ENCODE results near the gene PARD3B.

The PARD3B gene

DNA sequence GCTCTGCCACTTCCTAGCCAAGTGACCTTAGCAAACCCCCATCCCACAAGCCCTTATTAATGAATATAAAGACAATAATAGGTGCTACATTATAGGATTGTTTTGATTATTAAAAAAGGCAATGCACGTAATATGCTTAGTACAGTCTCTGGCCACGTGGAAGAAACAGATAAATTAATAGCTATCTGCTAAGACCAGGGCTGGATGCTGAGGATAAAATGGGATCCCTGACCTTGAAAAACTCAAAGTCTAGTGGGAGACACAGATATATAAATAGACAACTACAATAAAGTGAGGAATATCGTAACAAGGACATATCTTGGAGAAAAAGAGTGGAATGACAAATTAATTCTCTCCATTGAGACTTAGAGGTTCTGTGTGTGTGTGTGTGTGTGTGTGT is 29.9 kb upstream of the PARD3B start:
- H3K36me3 ChIP-seq (ENCODE audit: control insufficient read depth, low read depth, low read length) = no peaks in the 10 kb centered on the region

DNA sequence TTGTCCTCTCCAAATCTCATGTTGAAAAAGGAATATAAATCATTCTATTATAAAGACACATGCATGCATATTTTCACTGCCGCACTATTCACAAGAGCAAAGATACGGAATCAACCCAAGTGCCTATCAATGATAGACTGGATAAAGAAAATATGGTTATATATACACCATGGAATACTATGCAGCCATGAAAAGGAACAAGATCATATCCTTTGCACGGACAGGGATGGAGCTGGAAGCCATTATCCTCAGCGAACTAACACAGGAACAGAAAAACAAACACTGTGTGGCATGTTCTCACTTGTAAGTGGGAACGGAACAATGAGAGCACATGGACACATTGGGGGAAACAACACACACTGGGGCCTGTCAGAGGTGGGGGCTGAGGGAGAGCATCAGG is 28.1 kb upstream of the PARD3B start:
- no peaks in the 10 kb centered on the region for H3K27me3 ChIP-seq (ENCODE audit: control insufficient read depth, insufficient read depth, low read length)
- no peak overlapping the region for H3K27ac ChIP-seq (ENCODE audit: low read length)
- H3K4me3 ChIP-seq (ENCODE audit: low read length) = no peak overlapping the region
- no peaks in the 10 kb centered on the region for H3K36me3 ChIP-seq (ENCODE audit: control insufficient read depth, low read depth, low read length)
- no peak overlapping the region for H3K9ac ChIP-seq (ENCODE audit: low read length)
- no peaks in the 10 kb centered on the region for H3K9me3 ChIP-seq (ENCODE audit: control insufficient read depth, low read depth, low read length)
- H3K4me1 ChIP-seq (ENCODE audit: control insufficient read depth, low read depth, low read length) = peaks cover 5% of the 10 kb centered on the region

More for the DNA sequence above, 29.9 kb upstream of the PARD3B start:
- Histone ChIP-seq H3K27ac (ENCODE audit: low read length) (no peak overlapping the region), H3K4me3 (ENCODE audit: low read length) (no peak overlapping the region), H3K27me3 (ENCODE audit: control insufficient read depth, insufficient read depth, low read length) (no peaks in the 10 kb centered on the region), H3K9ac (ENCODE audit: low read length) (no peak overlapping the region), H3K9me3 (ENCODE audit: control insufficient read depth, low read depth, low read length) (no peaks in the 10 kb centered on the region), H3K4me1 (ENCODE audit: control insufficient read depth, low read depth, low read length) (peaks cover 5% of the 10 kb centered on the region)

DNA sequence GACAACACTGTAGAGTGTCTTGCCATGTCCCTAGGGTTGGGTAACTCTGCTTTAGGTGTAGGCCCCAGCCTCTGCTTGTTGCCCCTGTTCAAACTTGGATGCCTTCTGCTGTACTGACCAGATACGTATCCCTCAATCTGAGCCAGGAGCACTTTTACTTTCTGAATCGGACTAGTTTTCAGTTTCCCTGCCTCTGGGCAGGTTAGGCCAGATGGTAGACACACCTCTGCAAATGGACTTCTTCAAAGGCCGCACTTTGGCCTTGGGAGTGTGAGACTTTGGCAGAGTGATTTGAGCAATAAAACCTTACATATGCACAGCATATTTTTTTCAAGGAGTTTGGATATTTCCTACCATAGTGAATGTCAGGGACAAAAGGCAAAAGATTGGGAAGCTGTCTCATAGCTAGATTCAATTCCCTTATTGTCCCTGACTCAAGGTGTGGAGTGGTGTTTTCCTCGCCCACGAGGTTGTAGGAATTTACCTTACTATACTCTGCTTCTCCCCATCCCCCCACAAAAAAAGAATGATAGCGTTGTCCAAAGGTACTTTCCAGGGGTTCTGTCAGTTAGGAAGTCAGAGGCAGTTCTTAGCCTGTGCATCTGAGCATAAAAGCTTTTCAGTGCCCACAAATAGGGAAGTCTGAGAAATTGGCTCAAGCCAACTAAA is 15.3 kb upstream of the PARD3B start:
- Histone ChIP-seq H3K27ac (ENCODE audit: low read length) (no peak overlapping the region), H3K36me3 (ENCODE audit: control insufficient read depth, low read depth, low read length) (no peaks in the 10 kb centered on the region), H3K4me1 (ENCODE audit: control insufficient read depth, low read depth, low read length) (no peaks in the 10 kb centered on the region), H3K27me3 (ENCODE audit: control insufficient read depth, insufficient read depth, low read length) (no peaks in the 10 kb centered on the region), H3K4me3 (ENCODE audit: low read length) (no peak overlapping the region), H3K9me3 (ENCODE audit: control insufficient read depth, low read depth, low read length) (no peaks in the 10 kb centered on the region), H3K9ac (ENCODE audit: low read length) (no peak overlapping the region)

DNA sequence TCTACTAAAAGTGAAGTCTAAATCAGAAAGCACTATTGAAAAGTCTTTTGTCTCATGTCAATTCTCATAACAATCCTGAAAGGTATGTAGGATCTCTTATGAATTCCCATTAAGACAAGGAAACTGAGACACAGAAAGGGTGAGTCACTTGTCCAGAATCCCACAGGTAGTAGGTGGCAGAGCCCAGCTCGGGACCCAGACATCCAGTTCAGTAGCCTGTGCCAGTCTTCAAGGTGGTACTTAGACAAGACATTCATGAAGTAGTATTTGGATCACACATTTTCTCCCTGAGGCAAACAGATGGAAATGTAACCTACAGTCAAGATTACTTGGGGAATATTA is 14.8 kb upstream of the PARD3B start:
- Histone ChIP-seq H3K9ac (ENCODE audit: low read length) (no peak overlapping the region), H3K27me3 (ENCODE audit: control insufficient read depth, insufficient read depth, low read length) (no peaks in the 10 kb centered on the region), H3K27ac (ENCODE audit: low read length) (no peak overlapping the region)

DNA sequence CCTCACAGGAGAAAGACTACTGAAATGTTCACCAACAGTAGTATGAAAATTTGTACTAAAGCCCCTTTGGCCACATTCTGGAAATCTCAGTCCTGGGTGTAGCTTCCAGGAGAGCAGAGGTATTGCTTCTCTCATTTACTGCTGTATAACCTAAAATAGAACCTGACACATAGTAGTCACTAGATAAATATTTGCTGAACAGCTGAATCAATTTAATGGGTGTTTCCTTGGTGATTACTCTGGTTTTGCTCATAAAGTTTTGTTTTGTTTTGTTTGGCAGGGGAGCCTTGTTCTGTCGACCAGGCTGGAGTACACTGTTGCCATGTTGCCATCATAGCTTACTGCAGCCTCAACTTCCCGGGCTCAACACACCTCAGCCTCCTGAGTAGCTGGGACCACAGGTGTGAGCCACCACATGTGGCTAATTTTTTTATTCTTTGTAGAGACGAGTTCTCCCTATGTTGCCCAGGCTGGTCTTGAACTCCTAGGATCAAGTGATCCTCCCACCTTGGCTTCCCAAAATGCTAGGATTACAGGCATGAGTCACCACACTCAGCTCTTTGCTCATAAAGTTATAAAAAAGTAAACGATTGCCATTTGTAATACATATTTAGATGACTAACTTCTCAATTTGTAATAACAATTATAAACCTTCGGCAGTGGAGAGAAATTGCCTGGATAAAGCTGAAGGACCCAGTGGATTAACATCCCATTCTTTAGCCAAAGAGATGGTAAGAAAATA is 11.5 kb upstream of the PARD3B start:
- no peaks in the 10 kb centered on the region for H3K36me3 ChIP-seq (ENCODE audit: control insufficient read depth, low read depth, low read length)
- peaks cover 10% of the 10 kb centered on the region for H3K4me1 ChIP-seq (ENCODE audit: control insufficient read depth, low read depth, low read length)
- no peak overlapping the region for H3K9ac ChIP-seq (ENCODE audit: low read length)
- H3K4me3 ChIP-seq (ENCODE audit: low read length) = no peak overlapping the region
- no peak overlapping the region for H3K27ac ChIP-seq (ENCODE audit: low read length)
- H3K9me3 ChIP-seq (ENCODE audit: control insufficient read depth, low read depth, low read length) = no peaks in the 10 kb centered on the region
- no peaks in the 10 kb centered on the region for H3K27me3 ChIP-seq (ENCODE audit: control insufficient read depth, insufficient read depth, low read length)

More for the DNA sequence above, 14.8 kb upstream of the PARD3B start:
- H3K9me3 ChIP-seq (ENCODE audit: control insufficient read depth, low read depth, low read length) = no peaks in the 10 kb centered on the region
- H3K36me3 ChIP-seq (ENCODE audit: control insufficient read depth, low read depth, low read length) = no peaks in the 10 kb centered on the region
- no peak overlapping the region for H3K4me3 ChIP-seq (ENCODE audit: low read length)
- H3K4me1 ChIP-seq (ENCODE audit: control insufficient read depth, low read depth, low read length) = no peaks in the 10 kb centered on the region

DNA sequence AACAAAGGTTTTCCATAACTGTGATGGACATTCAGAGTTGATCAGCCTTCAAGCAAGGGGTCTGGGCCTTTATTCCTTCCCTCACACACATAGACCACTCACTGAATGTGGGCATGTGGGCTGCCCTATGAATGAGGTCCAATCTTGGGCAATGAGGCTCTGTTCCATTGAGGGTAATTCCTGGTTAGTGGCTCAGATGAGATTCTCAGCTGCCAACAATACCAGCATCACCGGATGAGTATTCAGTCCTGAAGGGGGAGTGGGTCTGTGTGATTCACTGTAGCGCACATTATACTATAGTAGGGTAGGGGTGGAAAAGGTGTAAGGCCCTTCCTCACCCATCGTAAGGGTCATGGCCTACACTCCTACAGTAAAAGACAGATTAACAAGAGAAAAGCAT is 9.9 kb upstream of the PARD3B start:
- no peak overlapping the region for H3K27ac ChIP-seq (ENCODE audit: low read length)
- no peaks in the 10 kb centered on the region for H3K27me3 ChIP-seq (ENCODE audit: control insufficient read depth, insufficient read depth, low read length)
- no peak overlapping the region for H3K9ac ChIP-seq (ENCODE audit: low read length)
- no peaks in the 10 kb centered on the region for H3K36me3 ChIP-seq (ENCODE audit: control insufficient read depth, low read depth, low read length)
- H3K4me3 ChIP-seq (ENCODE audit: low read length) = no peak overlapping the region
- H3K9me3 ChIP-seq (ENCODE audit: control insufficient read depth, low read depth, low read length) = no peaks in the 10 kb centered on the region
- peaks cover 11% of the 10 kb centered on the region for H3K4me1 ChIP-seq (ENCODE audit: control insufficient read depth, low read depth, low read length)

DNA sequence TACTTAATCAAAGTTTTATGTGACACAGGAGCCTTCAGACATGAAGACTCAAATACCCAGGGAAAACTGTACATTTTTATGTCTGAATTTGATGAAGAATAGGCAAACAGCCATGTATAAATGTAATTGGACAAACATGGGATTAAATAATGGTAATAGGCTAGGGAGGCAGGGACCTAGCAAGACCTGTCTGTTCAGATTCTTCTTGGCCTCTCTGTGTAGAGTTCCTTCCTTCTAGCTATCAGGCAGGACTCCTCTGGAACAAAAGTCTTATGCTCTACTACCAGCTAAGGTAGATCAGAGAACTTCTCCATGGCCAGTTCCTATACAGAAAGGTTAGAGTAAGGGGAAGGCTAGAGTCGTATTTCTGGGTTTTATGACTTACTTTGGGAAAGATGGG is 9.5 kb upstream of the PARD3B start:
- Histone ChIP-seq H3K9me3 (ENCODE audit: control insufficient read depth, low read depth, low read length) (no peaks in the 10 kb centered on the region), H3K36me3 (ENCODE audit: control insufficient read depth, low read depth, low read length) (no peaks in the 10 kb centered on the region), H3K4me3 (ENCODE audit: low read length) (no peak overlapping the region), H3K4me1 (ENCODE audit: control insufficient read depth, low read depth, low read length) (peaks cover 11% of the 10 kb centered on the region), H3K27me3 (ENCODE audit: control insufficient read depth, insufficient read depth, low read length) (no peaks in the 10 kb centered on the region), H3K27ac (ENCODE audit: low read length) (no peak overlapping the region), H3K9ac (ENCODE audit: low read length) (no peak overlapping the region)

DNA sequence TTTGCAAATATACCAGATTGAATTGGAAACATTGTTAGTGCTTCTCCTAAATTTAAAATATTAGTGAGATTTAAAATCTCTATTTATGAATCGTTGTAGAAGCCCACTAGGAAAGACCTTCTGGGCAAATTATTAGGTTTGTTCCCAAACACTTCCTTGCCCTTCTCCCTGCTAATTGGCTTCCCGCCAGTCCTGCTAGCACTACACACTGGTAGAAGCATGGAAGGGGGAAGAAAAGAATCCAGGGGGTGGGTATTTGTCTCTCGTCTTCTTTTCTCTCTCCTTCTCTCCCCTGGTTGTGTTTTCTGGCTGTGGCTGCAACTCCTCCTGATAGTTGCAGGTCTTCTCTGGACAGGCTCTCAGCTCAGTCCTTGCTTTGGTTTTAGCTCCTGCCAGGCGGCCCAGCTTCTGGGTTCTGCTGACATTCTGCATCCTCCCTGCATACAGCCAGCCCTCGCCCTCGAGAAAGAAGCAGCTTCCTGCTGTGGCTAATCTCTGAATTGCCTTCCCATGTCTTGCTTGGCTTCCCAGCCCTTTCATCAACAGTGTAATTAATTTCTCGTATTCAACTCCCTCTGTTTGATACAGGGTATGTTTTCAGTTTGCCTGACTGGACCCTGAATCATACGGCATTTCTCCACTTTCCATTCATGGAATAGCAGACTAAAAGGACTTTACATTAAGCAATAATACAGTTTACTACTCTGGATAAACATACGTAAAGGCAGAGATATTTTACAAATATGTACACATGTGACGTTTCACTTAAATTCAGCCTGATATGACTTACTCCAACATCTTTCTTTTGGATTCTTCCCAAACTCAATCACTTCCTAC is 6.9 kb upstream of the PARD3B start:
- Histone ChIP-seq H3K9me3 (ENCODE audit: control insufficient read depth, low read depth, low read length) (no peaks in the 10 kb centered on the region), H3K27me3 (ENCODE audit: control insufficient read depth, insufficient read depth, low read length) (peaks cover 5% of the 10 kb centered on the region), H3K27ac (ENCODE audit: low read length) (no peak overlapping the region), H3K4me3 (ENCODE audit: low read length) (peak overlapping the region; percentile 22), H3K4me1 (ENCODE audit: control insufficient read depth, low read depth, low read length) (peaks cover 11% of the 10 kb centered on the region), H3K9ac (ENCODE audit: low read length) (no peak overlapping the region), H3K36me3 (ENCODE audit: control insufficient read depth, low read depth, low read length) (no peaks in the 10 kb centered on the region)

DNA sequence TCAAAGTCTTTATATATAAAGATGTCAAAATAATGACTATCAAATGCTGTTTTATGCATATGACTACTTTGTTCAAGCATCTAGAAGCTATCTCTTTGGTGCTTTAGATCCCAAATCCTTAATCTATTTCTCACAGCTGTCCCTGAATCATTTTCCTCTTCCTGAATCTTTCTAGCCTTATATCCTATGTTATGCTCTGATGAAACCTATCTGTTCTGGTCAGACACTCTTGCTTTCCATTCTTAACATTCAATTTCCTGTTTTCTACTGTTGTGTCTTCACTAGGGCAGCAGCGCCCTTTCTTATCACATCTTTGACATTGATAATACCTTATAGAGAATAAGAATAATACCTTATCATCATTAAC is 6.3 kb upstream of the PARD3B start:
- Histone ChIP-seq H3K27ac (ENCODE audit: low read length) (no peak overlapping the region), H3K36me3 (ENCODE audit: control insufficient read depth, low read depth, low read length) (no peaks in the 10 kb centered on the region)

DNA sequence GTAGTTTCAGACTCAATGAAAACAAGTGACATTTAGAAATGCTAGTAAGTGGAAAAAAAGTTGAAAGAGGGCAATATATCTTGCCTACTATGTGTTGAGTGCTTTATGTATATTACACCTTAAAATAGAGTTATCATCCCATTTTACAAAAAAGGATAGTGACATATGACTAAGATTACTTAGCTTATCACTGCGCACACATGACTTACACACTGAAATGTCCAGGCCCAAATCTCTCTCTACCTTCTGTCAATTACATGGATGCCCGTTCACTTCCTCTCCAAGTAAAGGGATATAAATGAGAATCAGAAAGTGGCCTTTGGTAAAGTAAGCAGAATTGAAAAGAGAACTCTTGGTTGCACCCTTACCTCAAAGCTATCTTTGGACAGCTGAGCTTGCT is 3.6 kb upstream of the PARD3B start:
- Histone ChIP-seq H3K27me3 (ENCODE audit: control insufficient read depth, insufficient read depth, low read length) (peaks cover 31% of the 10 kb centered on the region), H3K4me1 (ENCODE audit: control insufficient read depth, low read depth, low read length) (peaks cover 23% of the 10 kb centered on the region), H3K4me3 (ENCODE audit: low read length) (no peak overlapping the region), H3K9ac (ENCODE audit: low read length) (no peak overlapping the region), H3K36me3 (ENCODE audit: control insufficient read depth, low read depth, low read length) (no peaks in the 10 kb centered on the region), H3K27ac (ENCODE audit: low read length) (no peak overlapping the region), H3K9me3 (ENCODE audit: control insufficient read depth, low read depth, low read length) (no peaks in the 10 kb centered on the region)

More for the DNA sequence above, 6.3 kb upstream of the PARD3B start:
- Histone ChIP-seq H3K9ac (ENCODE audit: low read length) (no peak overlapping the region), H3K27me3 (ENCODE audit: control insufficient read depth, insufficient read depth, low read length) (peaks cover 11% of the 10 kb centered on the region), H3K4me3 (ENCODE audit: low read length) (no peak overlapping the region), H3K9me3 (ENCODE audit: control insufficient read depth, low read depth, low read length) (no peaks in the 10 kb centered on the region), H3K4me1 (ENCODE audit: control insufficient read depth, low read depth, low read length) (peaks cover 11% of the 10 kb centered on the region)

DNA sequence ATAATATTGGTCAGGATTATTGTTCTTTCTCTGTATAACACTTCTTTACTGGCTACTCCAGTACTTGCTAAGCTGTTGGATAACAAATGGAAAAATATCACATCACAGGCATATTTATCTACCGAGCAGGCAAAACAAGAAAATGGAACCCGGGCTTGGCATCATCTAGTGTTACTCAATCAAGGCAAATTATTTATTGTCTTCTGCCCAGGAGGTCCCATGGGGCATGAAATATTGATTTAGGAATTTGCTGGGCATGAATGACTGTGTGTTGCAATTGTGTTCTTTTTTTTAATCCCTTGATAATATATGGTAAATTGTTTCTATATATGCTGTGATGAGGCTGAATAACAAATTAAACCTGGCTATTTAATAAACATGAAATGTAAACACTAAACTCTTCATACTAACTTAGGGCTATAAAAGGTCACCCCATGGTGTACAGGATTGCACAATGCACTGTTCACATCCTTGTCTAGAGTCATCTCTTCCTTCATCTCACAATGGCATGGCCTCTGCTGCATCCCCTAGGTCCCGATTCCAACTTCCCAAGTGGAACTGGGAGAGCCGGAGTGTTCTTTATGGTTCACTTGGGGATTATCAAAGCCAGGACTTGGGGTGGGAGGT is 2.2 kb upstream of the PARD3B start:
- Histone ChIP-seq H3K27me3 (ENCODE audit: control insufficient read depth, insufficient read depth, low read length) (peaks cover 35% of the 10 kb centered on the region), H3K4me1 (ENCODE audit: control insufficient read depth, low read depth, low read length) (peaks cover 19% of the 10 kb centered on the region), H3K9ac (ENCODE audit: low read length) (no peak overlapping the region), H3K9me3 (ENCODE audit: control insufficient read depth, low read depth, low read length) (no peaks in the 10 kb centered on the region), H3K27ac (ENCODE audit: low read length) (no peak overlapping the region), H3K36me3 (ENCODE audit: control insufficient read depth, low read depth, low read length) (no peaks in the 10 kb centered on the region), H3K4me3 (ENCODE audit: low read length) (no peak overlapping the region)

Data from iPS-18a (cell line).